Kidney (tissue), 14 donors: ENCODE data around the gene MEGF9. TPM values are rescaled to one million over a fixed set of nuclear protein-coding genes. Genes with fewer than 3 reads are reported as not detected.

Experiments
- DNase-seq, 5 donors: peaks; one replicate each; pipeline ENCODE4 v3.0.0-alpha.2; 2013 to 2020
- FAIRE-seq: peaks from 2 replicates; lab custom pipeline; 2012; peaks lifted over from hg19 to GRCh38; lab: Jason Lieb, UNC
- H3K27ac ChIP-seq, 2 donors: one replicate each; pipeline ENCODE4 v1.7.0; 2013; ENCODE audit warnings: low read depth in 2 of 2, low read length in 2 of 2, inconsistent platforms in 1 of 2
- H3K27me3 ChIP-seq: one replicate; pipeline ENCODE4 v1.7.1; 2013; ENCODE audit warnings: low read length, inconsistent platforms; ENCODE audit not compliant: control insufficient read depth, insufficient read depth
- H3K36me3 ChIP-seq, 3 donors: one replicate each; pipeline versions ENCODE4 v1.7.0 to v1.7.1; 2013; ENCODE audit warnings: low read length in 3 of 3, control low read depth in 1 of 3, inconsistent platforms in 1 of 3; ENCODE audit not compliant: insufficient read depth in 3 of 3, control insufficient read depth in 2 of 3
- H3K4me1 ChIP-seq, 3 donors: one replicate each; pipeline versions ENCODE4 v1.7.0 to v1.7.1; 2013; ENCODE audit warnings: low read length in 3 of 3, inconsistent platforms in 1 of 3, low read depth in 1 of 3; ENCODE audit not compliant: control insufficient read depth in 2 of 3, insufficient read depth in 2 of 3
- H3K4me3 ChIP-seq, 3 donors: one replicate each; pipeline versions ENCODE4 v1.7.0 to v1.8.1; 2013; ENCODE audit warnings: low read length in 3 of 3, control low read depth in 1 of 3, inconsistent platforms in 1 of 3
- H3K9ac ChIP-seq, 3 donors: one replicate each; pipeline versions ENCODE4 v1.7.0 to v1.7.1; 2013; ENCODE audit warnings: low read length in 3 of 3, control low read depth in 1 of 3, inconsistent platforms in 1 of 3
- H3K9me3 ChIP-seq, 3 donors: one replicate each; pipeline versions ENCODE4 v1.7.0 to v1.7.1; 2013; ENCODE audit warnings: low read length in 3 of 3, control low read depth in 1 of 3, inconsistent platforms in 1 of 3; ENCODE audit not compliant: control insufficient read depth in 2 of 3, insufficient read depth in 1 of 3
- CTCF ChIP-seq: IDR thresholded peaks from 3 replicates; pipeline ENCODE4 v1.5.1; 2012; ENCODE audit warnings: mild to moderate bottlenecking, moderate library complexity, borderline replicate concordance; ENCODE audit not compliant: insufficient read depth; ENCODE audit errors: extremely low read depth
- intact Hi-C: fragments of 100-400 bp; cut with DNase I; formaldehyde crosslinking; loops from one replicate; pipeline ENCODE4 v1.11.1; 2022
- polyA plus RNA-seq: library from polyadenylated mRNA; stranded (reverse); fragments of 350-450 nt; fragmentation: Illumina TruSeq; extraction: RNeasy Lipid Tissue Mini Kit (QIAGEN cat#74804); gene quantifications from one replicate; pipeline ENCODE4 v1.2.3, GENCODE V29; 2014; ENCODE audit warnings: low read depth, low replicate concordance; ENCODE audit not compliant: insufficient read depth
- total RNA-seq: library from RNA; stranded (reverse); fragmentation: NEBNext Ultra II Directional; extraction: Animal tissue kit (Norgen Biotek cat#: 25700); gene quantifications from one replicate; pipeline ENCODE4 v1.2.1, GENCODE V29; 2021
- donor health status: control.
- donor health status: control.
- donor health status: control.
- donor health status: control.
- donor health status: control.
- donor health status: DM: yes; HTN: yes; CAD: no.
- donor health status: Normal renal cell carcinoma (clear cell type).

The MEGF9 gene
- total and polyA plus RNA-seq, 2 donors from 2014 or later: 12.4 to 20.4 TPM

- intact Hi-C loops: no loop called here
- H3K27me3 ChIP-seq: no peaks in the 10 kb centered on the region
- DNase-seq (no peak), FAIRE-seq (no peak)
- no peak overlapping the region for H3K4me3 ChIP-seq
- no peak for TF ChIP-seq CTCF
- no peak overlapping the region for H3K27ac ChIP-seq
- H3K9ac ChIP-seq: no peak overlapping the region
- H3K9me3 ChIP-seq: no peaks in the 10 kb centered on the region
- H3K36me3 ChIP-seq: peaks cover 14 to 35% (median 32%) of the 10 kb centered on the region in 3 donors
- no peaks in the 10 kb centered on the region for H3K4me1 ChIP-seq
Observed at GRCh38 chr9:120567874-120568273, 146.4 kb downstream of the MEGF9 start.

GRCh38 chr9:120567081-120567480, 147.2 kb downstream of the MEGF9 start:
- DNase-seq: no peak
- Histone ChIP-seq H3K4me3 (no peak overlapping the region), H3K27me3 (no peaks in the 10 kb centered on the region), H3K36me3 (peaks cover 14 to 34% (median 32%) of the 10 kb centered on the region in 3 donors), H3K9me3 (no peaks in the 10 kb centered on the region), H3K27ac (no peak overlapping the region), H3K9ac (no peak overlapping the region), H3K4me1 (no peaks in the 10 kb centered on the region)
- intact Hi-C loops: no loop called here
- no peak for TF ChIP-seq CTCF
- FAIRE-seq: no peak

- DNase-seq (no peak), FAIRE-seq (no peak)
- Histone ChIP-seq H3K9me3 (no peaks in the 10 kb centered on the region), H3K27me3 (no peaks in the 10 kb centered on the region), H3K9ac (no peak overlapping the region), H3K4me1 (no peaks in the 10 kb centered on the region), H3K36me3 (peaks cover 12 to 18% (median 18%) of the 10 kb centered on the region in 3 donors), H3K27ac (no peak overlapping the region), H3K4me3 (no peak overlapping the region)
- intact Hi-C loops: no loop called here
- no peak for TF ChIP-seq CTCF
Observed at GRCh38 chr9:120564589-120564988, 149.7 kb downstream of the MEGF9 start.

GRCh38 chr9:120562861-120563443, 151.3 kb downstream of the MEGF9 start:
- Histone ChIP-seq H3K27me3 (no peaks in the 10 kb centered on the region), H3K27ac (no peak overlapping the region), H3K4me3 (no peak overlapping the region), H3K36me3 (peaks cover 8 to 9% (median 8%) of the 10 kb centered on the region in 3 donors), H3K9me3 (no peaks in the 10 kb centered on the region), H3K9ac (no peak overlapping the region), H3K4me1 (no peaks in the 10 kb centered on the region)
- no peak for TF ChIP-seq CTCF
- no peak for DNase-seq
- intact Hi-C loops: no loop called here
- no peak for FAIRE-seq
